HUES6 (cell line): ENCODE results near the gene COBL.

Source experiments
- H3K27ac ChIP-seq: 2 replicates; pipeline ENCODE4 v1.7.0; 2013; ENCODE audit warnings: low read depth, mild to moderate bottlenecking, low read length, inconsistent platforms
- H3K27me3 ChIP-seq: 2 replicates; pipeline ENCODE4 v1.6.1; 2013; ENCODE audit warnings: low read length; ENCODE audit not compliant: control insufficient read depth, insufficient read depth
- H3K36me3 ChIP-seq: 2 replicates; pipeline ENCODE4 v1.6.1; 2013; ENCODE audit warnings: low read length; ENCODE audit not compliant: control insufficient read depth, insufficient read depth
- H3K4me1 ChIP-seq: 2 replicates; pipeline ENCODE4 v1.6.1; 2013; ENCODE audit warnings: low read length; ENCODE audit not compliant: control insufficient read depth, insufficient read depth
- H3K4me3 ChIP-seq: 2 replicates; pipeline ENCODE4 v1.5.1; 2013; ENCODE audit warnings: low read depth, low read length
- H3K9ac ChIP-seq: one replicate; pipeline ENCODE4 v1.6.1; 2013; ENCODE audit warnings: mild to moderate bottlenecking, low read length
- H3K9me3 ChIP-seq: 2 replicates; pipeline ENCODE4 v1.6.1; 2013; ENCODE audit warnings: low read depth, low read length; ENCODE audit not compliant: control insufficient read depth, insufficient read depth

COBL gene

DNA sequence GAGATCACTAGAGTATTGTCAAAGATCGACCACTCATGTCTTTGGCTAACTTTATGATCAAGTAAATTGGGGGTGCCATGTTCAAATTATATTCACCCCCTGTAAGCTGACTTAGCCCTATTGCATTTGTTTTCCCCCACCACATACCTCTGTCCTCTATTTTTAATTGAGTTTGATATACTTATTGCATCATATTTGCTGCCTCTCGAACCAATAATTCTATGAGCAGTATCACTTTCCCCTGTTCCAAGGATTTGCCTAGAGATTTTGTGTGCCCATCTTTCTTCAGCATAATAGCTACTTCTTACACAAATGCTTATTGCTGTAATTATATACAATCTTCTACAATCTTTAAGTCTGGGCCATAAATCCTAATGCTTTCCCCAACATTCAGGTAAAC, 245.2 kb downstream of the COBL start:
- H3K4me1 ChIP-seq = peaks cover 9% of the 10 kb centered on the region
- H3K36me3 ChIP-seq = peaks cover 2% of the 10 kb centered on the region; the same call in 1 of the 2 replicates
- no peak overlapping the region for H3K4me3 ChIP-seq
- no peak overlapping the region for H3K27ac ChIP-seq
- H3K9me3 ChIP-seq = no peaks in the 10 kb centered on the region
- H3K9ac ChIP-seq = no peak overlapping the region
- no peaks in the 10 kb centered on the region for H3K27me3 ChIP-seq

DNA sequence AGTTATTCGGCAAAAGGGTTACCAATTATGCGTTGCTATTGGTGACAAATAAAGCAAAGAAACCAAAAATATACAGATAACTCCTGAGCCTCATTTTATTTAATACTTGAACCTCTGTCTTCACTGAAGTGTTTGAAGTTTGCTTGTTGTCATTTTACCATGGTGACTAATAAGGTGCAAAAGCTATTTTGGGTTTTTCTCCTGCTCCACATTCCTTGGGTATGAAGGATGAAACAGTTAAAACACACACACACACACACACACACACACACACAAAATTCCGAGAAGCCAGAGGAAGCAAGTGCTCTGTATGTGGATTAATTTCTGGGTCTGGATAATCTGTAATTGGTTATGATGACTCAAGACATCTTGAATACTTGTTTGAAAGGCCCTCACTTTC, 246.5 kb downstream of the COBL start:
- Histone ChIP-seq H3K27ac (no peak overlapping the region), H3K27me3 (no peaks in the 10 kb centered on the region), H3K4me3 (no peak overlapping the region), H3K9ac (no peak overlapping the region), H3K36me3 (peaks cover 2% of the 10 kb centered on the region; the same call in 1 of the 2 replicates), H3K4me1 (peaks cover 9% of the 10 kb centered on the region; the same call in 1 of the 2 replicates), H3K9me3 (peaks cover 4% of the 10 kb centered on the region; the same call in 1 of the 2 replicates)

DNA sequence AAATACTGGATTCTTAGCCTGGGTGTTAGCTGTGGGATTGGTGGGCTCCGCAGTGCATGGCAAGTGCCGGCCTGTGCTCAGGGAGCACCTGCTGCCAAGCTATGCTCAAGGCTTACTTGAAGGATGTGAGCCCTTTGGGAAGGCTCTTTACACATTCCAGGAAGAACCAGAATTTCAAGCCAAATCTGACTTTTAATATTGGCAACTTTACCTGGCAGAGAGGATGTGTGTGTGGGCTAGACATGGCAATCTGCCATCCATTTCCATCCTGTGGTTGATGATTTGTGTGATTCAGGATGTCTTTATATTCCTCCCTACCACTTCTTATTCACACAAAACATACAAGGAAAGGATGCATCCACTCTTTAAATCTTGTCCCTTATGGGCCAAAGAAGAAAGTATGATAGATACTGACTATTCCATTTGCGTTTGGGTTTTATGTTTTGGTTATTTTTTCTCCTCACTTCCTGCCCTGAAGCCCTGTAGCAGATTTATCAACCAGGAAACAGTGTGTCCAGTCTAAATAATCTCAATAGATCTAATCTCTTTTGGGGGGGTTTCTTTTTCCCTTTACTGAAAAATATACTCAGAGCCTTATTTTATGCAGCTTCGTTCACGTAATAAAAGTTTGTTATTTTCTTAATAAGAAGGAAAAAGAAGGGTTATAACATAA, 247.1 kb downstream of the COBL start:
- no peaks in the 10 kb centered on the region for H3K27me3 ChIP-seq
- no peak overlapping the region for H3K27ac ChIP-seq
- peaks cover 9% of the 10 kb centered on the region; the same call in 1 of the 2 replicates for H3K4me1 ChIP-seq
- H3K9me3 ChIP-seq = peaks cover 4% of the 10 kb centered on the region; the same call in 1 of the 2 replicates
- peaks cover 2% of the 10 kb centered on the region; the same call in 1 of the 2 replicates for H3K36me3 ChIP-seq
- no peak overlapping the region for H3K4me3 ChIP-seq
- no peak overlapping the region for H3K9ac ChIP-seq

DNA sequence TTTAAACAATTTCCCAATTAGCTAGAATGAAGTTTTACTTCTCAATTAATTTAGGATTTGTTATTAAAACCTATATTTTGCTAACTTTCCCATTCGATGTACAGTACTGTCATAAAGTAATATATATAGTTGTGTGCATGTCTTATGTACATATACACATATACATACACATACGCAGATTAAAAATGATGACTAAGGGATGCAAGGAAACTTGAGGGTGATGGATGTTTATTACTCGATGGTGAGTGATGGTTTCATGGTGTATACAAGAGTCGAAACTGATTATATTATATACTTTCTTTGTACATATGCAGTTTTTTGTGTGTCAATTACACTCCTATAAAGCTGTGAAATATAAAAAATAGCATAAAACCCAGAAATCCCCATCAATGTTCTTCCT, 248.2 kb downstream of the COBL start:
- Histone ChIP-seq H3K36me3 (peaks cover 2% of the 10 kb centered on the region; the same call in 1 of the 2 replicates), H3K9ac (no peak overlapping the region)

DNA sequence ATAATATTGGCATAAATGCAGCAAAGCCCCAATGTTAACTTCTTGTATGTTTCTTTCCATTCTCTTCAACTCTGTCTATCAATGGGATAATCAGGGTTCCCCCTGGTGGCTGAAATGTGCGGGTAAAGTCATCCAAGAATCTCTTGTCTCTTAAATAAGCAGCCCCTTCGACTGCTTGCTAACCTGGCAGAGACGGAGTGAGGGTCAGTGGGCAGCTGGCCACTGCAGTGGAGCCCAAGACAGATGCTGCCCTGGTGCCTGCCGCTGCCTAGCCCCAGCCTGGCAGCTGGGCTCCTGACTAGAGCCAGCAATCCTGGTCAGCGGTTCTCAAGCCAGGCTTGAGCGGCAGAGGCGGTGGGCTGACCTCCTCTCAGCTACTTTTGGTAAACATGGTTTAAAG, 248.9 kb downstream of the COBL start:
- Histone ChIP-seq H3K36me3 (peaks cover 2% of the 10 kb centered on the region; the same call in 1 of the 2 replicates), H3K9ac (no peak overlapping the region), H3K4me1 (peaks cover 9% of the 10 kb centered on the region; the same call in 1 of the 2 replicates), H3K27me3 (no peaks in the 10 kb centered on the region), H3K9me3 (peaks cover 4% of the 10 kb centered on the region; the same call in 1 of the 2 replicates), H3K27ac (no peak overlapping the region), H3K4me3 (no peak overlapping the region)

More for the DNA sequence above, 248.2 kb downstream of the COBL start:
- H3K4me3 ChIP-seq = no peak overlapping the region
- H3K27me3 ChIP-seq = no peaks in the 10 kb centered on the region
- no peak overlapping the region for H3K27ac ChIP-seq
- peaks cover 9% of the 10 kb centered on the region; the same call in 1 of the 2 replicates for H3K4me1 ChIP-seq
- peaks cover 4% of the 10 kb centered on the region; the same call in 1 of the 2 replicates for H3K9me3 ChIP-seq

DNA sequence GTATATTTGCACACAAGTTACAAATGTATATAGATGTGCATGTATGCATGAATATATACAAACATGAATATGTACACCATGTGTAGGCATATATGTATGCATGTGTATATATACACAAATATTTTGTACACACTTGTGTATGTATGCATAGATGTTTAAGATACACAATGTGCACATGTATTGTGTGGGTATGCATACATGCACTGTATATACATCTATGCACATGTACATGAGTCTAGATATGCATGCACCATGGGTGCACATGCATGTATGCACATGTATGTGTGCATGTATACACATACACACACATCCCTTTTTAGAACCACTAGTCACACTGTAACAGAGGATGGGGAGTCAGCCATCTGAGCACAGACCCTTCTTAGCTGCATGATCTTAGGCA, 249.4 kb downstream of the COBL start:
- Histone ChIP-seq H3K4me1 (peaks cover 9% of the 10 kb centered on the region; the same call in 1 of the 2 replicates), H3K36me3 (peaks cover 2% of the 10 kb centered on the region; the same call in 1 of the 2 replicates), H3K27ac (no peak overlapping the region), H3K27me3 (no peaks in the 10 kb centered on the region), H3K4me3 (no peak overlapping the region), H3K9me3 (peaks cover 4% of the 10 kb centered on the region; the same call in 1 of the 2 replicates), H3K9ac (no peak overlapping the region)

DNA sequence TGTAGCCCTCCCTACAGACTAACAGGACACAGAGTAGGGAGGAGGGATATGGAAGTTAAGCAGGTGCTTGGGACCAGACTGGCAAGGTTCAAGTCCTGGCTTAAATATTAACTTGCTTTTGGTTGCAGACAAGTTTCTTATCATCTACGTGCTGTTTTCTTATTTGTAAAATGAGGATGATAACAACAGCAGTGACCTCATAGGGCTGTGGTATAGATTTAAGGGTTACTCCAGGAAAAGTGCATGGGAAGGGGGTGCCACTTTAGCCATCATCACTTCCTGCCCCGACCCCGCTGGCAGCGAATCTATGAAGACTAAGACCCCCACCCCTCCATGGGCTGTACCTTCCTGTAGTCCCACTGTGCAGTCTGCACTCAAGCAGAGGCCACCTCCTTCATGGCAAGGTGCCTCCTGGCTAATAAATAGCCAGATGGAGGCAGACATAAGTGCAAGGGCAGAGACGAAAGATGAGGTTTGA, 250.2 kb downstream of the COBL start:
- Histone ChIP-seq H3K27me3 (no peaks in the 10 kb centered on the region), H3K9me3 (peaks cover 4% of the 10 kb centered on the region; the same call in 1 of the 2 replicates), H3K27ac (no peak overlapping the region), H3K4me1 (peaks cover 9% of the 10 kb centered on the region; the same call in 1 of the 2 replicates), H3K4me3 (no peak overlapping the region), H3K9ac (no peak overlapping the region), H3K36me3 (peaks cover 4% of the 10 kb centered on the region; the same call in 1 of the 2 replicates)

DNA sequence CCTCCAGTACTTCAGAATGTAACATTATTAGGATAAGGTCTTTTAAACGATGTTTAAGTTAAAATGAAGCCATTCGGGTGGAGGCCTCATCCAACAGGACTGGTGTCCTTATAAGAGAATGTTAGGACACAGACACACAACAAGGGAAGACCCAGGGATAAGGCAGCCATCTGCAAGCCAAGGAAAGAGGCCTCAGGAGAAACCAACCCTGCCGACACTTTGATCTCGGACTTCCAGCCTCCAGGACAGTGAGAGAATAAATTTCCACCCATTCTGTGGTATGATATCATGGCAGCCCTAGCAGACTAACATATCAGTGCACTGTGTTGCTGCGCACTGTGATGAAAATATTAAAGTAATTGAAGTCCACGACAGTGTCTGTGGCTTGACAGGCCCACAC, 250.8 kb downstream of the COBL start:
- no peaks in the 10 kb centered on the region for H3K27me3 ChIP-seq
- peaks cover 4% of the 10 kb centered on the region; the same call in 1 of the 2 replicates for H3K9me3 ChIP-seq
- peaks cover 6% of the 10 kb centered on the region; the same call in 1 of the 2 replicates for H3K36me3 ChIP-seq
- no peak overlapping the region for H3K27ac ChIP-seq
- peaks cover 9% of the 10 kb centered on the region; the same call in 1 of the 2 replicates for H3K4me1 ChIP-seq
- H3K9ac ChIP-seq = no peak overlapping the region
- no peak overlapping the region for H3K4me3 ChIP-seq

DNA sequence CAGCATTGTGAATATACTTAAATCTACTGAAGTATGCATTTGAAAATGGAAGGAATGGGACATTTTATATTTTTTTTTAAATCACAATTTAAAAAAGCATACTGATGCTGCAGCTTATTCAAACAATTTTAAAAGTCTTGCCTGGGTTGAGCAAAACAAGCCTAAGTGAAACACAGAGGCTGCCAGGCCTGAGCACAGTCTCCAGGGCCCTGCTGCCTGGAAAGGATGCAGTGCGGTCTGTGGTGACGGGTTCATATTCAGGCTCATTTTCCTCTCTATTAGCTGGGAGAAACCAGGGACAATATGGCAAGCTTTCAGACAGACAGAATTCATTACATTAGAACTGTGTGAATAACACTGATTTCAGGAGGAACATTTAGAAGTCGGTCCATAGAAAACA, 251.9 kb downstream of the COBL start:
- peaks cover 4% of the 10 kb centered on the region; the same call in 1 of the 2 replicates for H3K9me3 ChIP-seq
- no peak overlapping the region for H3K27ac ChIP-seq
- H3K4me1 ChIP-seq = peaks cover 3% of the 10 kb centered on the region; the same call in 1 of the 2 replicates
- H3K9ac ChIP-seq = no peak overlapping the region
- H3K27me3 ChIP-seq = no peaks in the 10 kb centered on the region
- no peak overlapping the region for H3K4me3 ChIP-seq
- H3K36me3 ChIP-seq = peaks cover 6% of the 10 kb centered on the region; the same call in 1 of the 2 replicates

DNA sequence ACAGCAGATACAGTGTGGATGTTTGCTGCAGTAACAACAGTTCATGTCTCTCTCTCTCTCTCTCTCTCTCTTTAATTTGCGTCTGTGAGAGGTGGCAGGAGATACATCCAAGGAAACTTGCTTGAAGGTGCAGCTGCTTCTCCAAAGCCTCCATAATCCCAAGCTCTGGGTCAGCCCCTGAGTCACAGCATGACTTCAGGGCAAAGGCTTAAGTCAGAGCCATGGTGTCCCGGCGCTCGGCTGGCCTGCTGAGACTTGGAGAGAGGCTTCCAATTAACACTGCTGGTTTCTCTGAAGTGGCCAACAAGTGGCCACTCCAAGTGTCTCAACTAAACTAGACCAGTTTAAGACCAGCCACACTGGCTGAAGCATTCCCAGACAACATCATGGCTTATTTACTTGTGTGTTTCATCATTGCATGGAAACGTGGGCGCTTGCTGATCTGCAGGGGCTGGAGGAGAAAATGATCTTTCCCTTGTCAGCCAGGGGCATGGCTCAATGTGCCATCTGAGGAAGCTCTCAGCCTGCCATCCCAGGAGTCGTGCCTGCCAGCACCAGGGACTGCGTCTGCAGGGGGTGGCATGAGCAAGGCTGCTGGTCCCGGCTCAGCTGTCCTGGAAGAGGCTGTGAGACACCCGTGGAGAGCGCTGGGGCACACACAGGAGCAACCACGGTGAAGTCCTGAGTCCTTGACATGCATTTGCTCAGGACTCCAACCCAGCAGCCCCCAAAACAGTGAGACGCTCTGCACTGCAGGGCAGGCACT, 254.2 kb downstream of the COBL start:
- Histone ChIP-seq H3K36me3 (peaks cover 6% of the 10 kb centered on the region; the same call in 1 of the 2 replicates), H3K4me3 (no peak overlapping the region), H3K27me3 (no peaks in the 10 kb centered on the region), H3K9me3 (peaks cover 4% of the 10 kb centered on the region; the same call in 1 of the 2 replicates), H3K9ac (no peak overlapping the region), H3K27ac (no peak overlapping the region), H3K4me1 (no peaks in the 10 kb centered on the region; the same call in 1 of the 2 replicates)
